B cell (primary cell): ENCODE results near the gene ANK3. TPM values are rescaled to one million over a fixed set of nuclear protein-coding genes. Genes with fewer than 3 reads are reported as not detected.

Experiments used
- ATAC-seq: fragments of 200-7000 bp; cut with Tn5 transposase; one replicate; pipeline ENCODE4 v1.10.0; 2021; ENCODE audit warnings: low read depth, mild to moderate bottlenecking, moderate number of reproducible peaks, moderate library complexity
- CTCF ChIA-PET: fragments of 350-600 bp; sonication (Branson Sonifier 250); formaldehyde crosslinking; loops from one replicate; lab custom pipeline; 2021; ENCODE audit warnings: antibody characterized with exemption, inconsistent platforms; lab: Charles Lee
- POLR2A ChIA-PET: fragments of 350-600 bp; sonication (Branson Sonifier 250); formaldehyde crosslinking; loops from one replicate; lab custom pipeline; 2021; ENCODE audit warnings: antibody characterized with exemption; lab: Charles Lee
- DNase-seq: peaks from one replicate; pipeline ENCODE4 v3.0.0; 2013
- H2AFZ ChIP-seq: 2 replicates; pipeline ENCODE4 v1.6.1; 2012; ENCODE audit warnings: mild to moderate bottlenecking, low read depth, low read length; ENCODE audit not compliant: insufficient read depth, poor library complexity, severe bottlenecking
- H3K27ac ChIP-seq, 2 donors: 1 replicate in 1 of 2; 2 replicates in 1 of 2; pipeline ENCODE4 v1.5.1; 2012 to 2013; ENCODE audit warnings: low read length in 2 of 2, mild to moderate bottlenecking in 2 of 2, moderate library complexity in 1 of 2
- H3K27me3 ChIP-seq, 4 experiments: fragments of 200-600 bp in 1 of 4; sonication (generic) in 1 of 4; replicated peaks in 1 of 4; 1 replicate in 2 of 4; 2 replicates in 2 of 4; pipeline versions ENCODE4 v1.6.1 to v1.7.0; 2013 to 2016; ENCODE audit warnings: low read length in 3 of 4, mild to moderate bottlenecking in 2 of 4, mixed read lengths in 1 of 4, moderate library complexity in 1 of 4; ENCODE audit not compliant: insufficient read depth in 4 of 4, control insufficient read depth in 3 of 4; ENCODE audit errors: control extremely low read depth in 1 of 4
- H3K36me3 ChIP-seq, 2 experiments: replicated peaks in 1 of 2; 1 replicate in 1 of 2; 2 replicates in 1 of 2; pipeline versions ENCODE4 v1.6.1 to v1.7.1; 2013; ENCODE audit warnings: low read length in 1 of 2; ENCODE audit not compliant: insufficient read depth in 2 of 2, control insufficient read depth in 1 of 2; ENCODE audit errors: control extremely low read depth in 1 of 2, extremely low read depth in 1 of 2
- H3K4me1 ChIP-seq, 2 donors: fragments of 200-600 bp in 1 of 2; sonication (generic) in 1 of 2; 1 replicate in 1 of 2; 2 replicates in 1 of 2; pipeline versions ENCODE4 v1.5.1 to v1.6.1; 2013 to 2017; ENCODE audit warnings: low read length in 2 of 2; ENCODE audit not compliant: control insufficient read depth in 2 of 2, insufficient read depth in 2 of 2
- H3K4me2 ChIP-seq: replicated peaks from 2 replicates; pipeline ENCODE3; 2012; ENCODE audit warnings: mild to moderate bottlenecking, low read depth, low read length; ENCODE audit not compliant: poor library complexity, severe bottlenecking
- H3K4me3 ChIP-seq, 5 experiments: fragments of 200-600 bp in 1 of 5; sonication (generic) in 1 of 5; 1 replicate in 3 of 5; 2 replicates in 2 of 5; pipeline versions ENCODE4 v1.5.1 to v1.7.0; 2011 to 2016; ENCODE audit warnings: low read length in 4 of 5, mild to moderate bottlenecking in 4 of 5, low read depth in 2 of 5, control low read depth in 1 of 5, moderate library complexity in 1 of 5; ENCODE audit not compliant: insufficient read depth in 1 of 5; ENCODE audit errors: control extremely low read depth in 1 of 5, extremely low read depth in 1 of 5
- H3K79me2 ChIP-seq: fragments of 200-600 bp; sonication (generic); one replicate; pipeline ENCODE4 v1.6.0; 2016; ENCODE audit warnings: low read length; ENCODE audit not compliant: control insufficient read depth, insufficient read depth
- H3K9ac ChIP-seq: fragments of 200-600 bp; sonication (generic); 2 replicates; pipeline ENCODE4 v1.6.1; 2017; ENCODE audit warnings: mild to moderate bottlenecking, low read length, moderate library complexity
- H3K9me3 ChIP-seq, 3 donors: one replicate each; pipeline versions ENCODE4 v1.6.1 to v1.7.1; 2013; ENCODE audit warnings: low read length in 2 of 3; ENCODE audit not compliant: control insufficient read depth in 2 of 3, insufficient read depth in 1 of 3; ENCODE audit errors: control extremely low read depth in 1 of 3
- H4K20me1 ChIP-seq: 2 replicates; pipeline ENCODE4 v1.6.0; 2012; ENCODE audit warnings: mild to moderate bottlenecking, low read length; ENCODE audit not compliant: insufficient read depth, control insufficient read depth, poor library complexity, severe bottlenecking
- H3K27ac Mint-ChIP-seq: one replicate; pipeline ENCODE4 v1.8.0; 2021; ENCODE audit warnings: mixed read lengths
- H3K27me3 Mint-ChIP-seq: one replicate; pipeline ENCODE4 v1.8.0; 2021; ENCODE audit warnings: mixed read lengths
- H3K4me1 Mint-ChIP-seq: one replicate; pipeline ENCODE4 v1.8.0; 2021; ENCODE audit warnings: mixed read lengths
- H3K4me3 Mint-ChIP-seq: one replicate; pipeline ENCODE4 v1.8.0; 2021; ENCODE audit warnings: mixed read lengths
- H3K9me3 Mint-ChIP-seq: one replicate; pipeline ENCODE4 v1.8.0; 2022; ENCODE audit warnings: mixed read lengths; ENCODE audit not compliant: insufficient read depth
- EZH2 ChIP-seq: IDR thresholded peaks from 2 replicates; pipeline ENCODE4 v1.6.1; 2012; ENCODE audit warnings: borderline replicate concordance, low read depth, mild to moderate bottlenecking, moderate library complexity, low read length; ENCODE audit not compliant: insufficient read depth, poor library complexity, severe bottlenecking
- WGBS: methylation state at CpG from one replicate; pipeline ENCODE4 v1.1.5; 2013; ENCODE audit warnings: missing lambda C conversion rate; ENCODE audit not compliant: insufficient coverage; 5-methylcytosine and 5-hydroxymethylcytosine counted together
- intact Hi-C: fragments of 100-400 bp; cut with micrococcal nuclease; formaldehyde crosslinking; loops from one replicate; pipeline ENCODE4 v1.10.0; 2022
- polyA plus RNA-seq: library from polyadenylated mRNA; depleted of rRNA; stranded (reverse); fragments of >200 nt; gene quantifications from 2 replicates; pipeline ENCODE4 v1.2.3, GENCODE V29; 2012
- total RNA-seq, 2 donors: library from RNA; stranded (reverse); fragments of 120-200 nt in 1 of 2; gene quantifications; 1 replicate in 1 of 2; 2 replicates in 1 of 2; pipeline versions ENCODE4 v1.2.3 to v1.2.4, GENCODE V29; 2013 to 2022
- TF ChIP-seq, protein P1 (sequence below): fragments of 200-600 bp; IDR thresholded peaks from one replicate; pipeline ENCODE4 v1.8.0; 2022; ENCODE audit warnings: antibody characterized with exemption, mild to moderate bottlenecking

The ANK3 gene
- total and polyA plus RNA-seq, 2 donors (not counting 1 experiment from before 2014, with no cell fraction given) = 4.9 to 21.6 TPM

DNA sequence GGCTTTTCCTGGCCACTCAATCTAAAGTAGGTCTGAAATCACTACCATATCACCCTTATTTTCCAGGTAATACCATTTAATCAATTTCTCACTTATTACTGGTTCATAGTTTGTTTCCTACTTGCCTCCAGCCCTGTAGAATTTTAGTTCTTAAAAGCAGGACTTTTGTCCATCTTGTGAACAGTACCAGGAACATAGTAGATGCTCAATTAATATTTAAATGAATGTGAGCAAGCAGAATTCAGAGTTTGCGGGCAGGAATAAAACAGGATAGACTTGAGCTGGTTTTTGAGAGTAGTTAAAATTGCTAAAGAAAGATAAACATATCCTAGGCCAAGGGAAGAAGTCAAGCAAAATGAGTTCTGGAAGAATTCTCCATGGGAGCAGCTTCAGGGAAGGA lies 77.9 kb downstream of the ANK3 start:
- Mint-ChIP-seq H3K27ac (no peak overlapping the region), H3K4me3 (no peak overlapping the region), H3K9me3 (no peaks in the 10 kb centered on the region), H3K27me3 (no peaks in the 10 kb centered on the region), H3K4me1 (peaks cover 9% of the 10 kb centered on the region)
- no CpG with 5 or more reads among the region's 1 CpG for WGBS
- DNase-seq (no peak), ATAC-seq (no peak)
- CTCF ChIA-PET = no interaction called here
- intact Hi-C loops = no loop called here
- no peaks in the 10 kb centered on the region for H3K79me2 ChIP-seq
- POLR2A ChIA-PET = no interaction called here
- peaks cover 0 to 5% of the 10 kb centered on the region in 2 donors for H3K4me1 ChIP-seq
- TF ChIP-seq, protein P1, sequence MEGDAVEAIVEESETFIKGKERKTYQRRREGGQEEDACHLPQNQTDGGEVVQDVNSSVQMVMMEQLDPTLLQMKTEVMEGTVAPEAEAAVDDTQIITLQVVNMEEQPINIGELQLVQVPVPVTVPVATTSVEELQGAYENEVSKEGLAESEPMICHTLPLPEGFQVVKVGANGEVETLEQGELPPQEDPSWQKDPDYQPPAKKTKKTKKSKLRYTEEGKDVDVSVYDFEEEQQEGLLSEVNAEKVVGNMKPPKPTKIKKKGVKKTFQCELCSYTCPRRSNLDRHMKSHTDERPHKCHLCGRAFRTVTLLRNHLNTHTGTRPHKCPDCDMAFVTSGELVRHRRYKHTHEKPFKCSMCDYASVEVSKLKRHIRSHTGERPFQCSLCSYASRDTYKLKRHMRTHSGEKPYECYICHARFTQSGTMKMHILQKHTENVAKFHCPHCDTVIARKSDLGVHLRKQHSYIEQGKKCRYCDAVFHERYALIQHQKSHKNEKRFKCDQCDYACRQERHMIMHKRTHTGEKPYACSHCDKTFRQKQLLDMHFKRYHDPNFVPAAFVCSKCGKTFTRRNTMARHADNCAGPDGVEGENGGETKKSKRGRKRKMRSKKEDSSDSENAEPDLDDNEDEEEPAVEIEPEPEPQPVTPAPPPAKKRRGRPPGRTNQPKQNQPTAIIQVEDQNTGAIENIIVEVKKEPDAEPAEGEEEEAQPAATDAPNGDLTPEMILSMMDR = no peak
- no peak for TF ChIP-seq EZH2
- no peak overlapping the region for H3K4me3 ChIP-seq
- no peaks in the 10 kb centered on the region for H3K27me3 ChIP-seq
- no peak overlapping the region for H3K4me2 ChIP-seq
- H3K9me3 ChIP-seq = no peaks in the 10 kb centered on the region
- H3K27ac ChIP-seq = no peak overlapping the region
- no peak overlapping the region for H2AFZ ChIP-seq
- H3K9ac ChIP-seq = no peak overlapping the region
- no peaks in the 10 kb centered on the region for H4K20me1 ChIP-seq
- no peaks in the 10 kb centered on the region for H3K36me3 ChIP-seq

DNA sequence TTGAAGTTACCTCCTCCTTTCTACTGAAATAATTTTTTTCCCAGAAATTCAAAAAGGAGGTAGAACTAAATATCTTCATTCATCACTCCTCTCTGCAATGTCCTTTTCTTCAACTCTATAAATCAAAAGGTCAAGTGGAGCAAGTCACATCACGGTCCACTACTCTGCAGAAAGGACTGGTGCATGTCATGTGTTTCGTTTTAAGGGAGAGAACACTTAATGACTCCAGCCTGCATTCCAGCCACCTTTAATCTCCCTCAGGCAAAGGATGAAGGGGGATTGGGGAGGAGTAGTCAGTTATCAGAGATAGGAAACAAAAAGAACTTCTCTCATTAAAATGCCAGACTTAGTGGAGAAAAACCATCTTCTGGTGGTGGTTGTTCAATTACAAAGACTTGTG lies 78.9 kb downstream of the ANK3 start:
- no peaks in the 10 kb centered on the region for H4K20me1 ChIP-seq
- Mint-ChIP-seq H3K27me3 (no peaks in the 10 kb centered on the region), H3K4me3 (no peak overlapping the region), H3K9me3 (no peaks in the 10 kb centered on the region), H3K27ac (no peak overlapping the region), H3K4me1 (peaks cover 9% of the 10 kb centered on the region)
- no peaks in the 10 kb centered on the region for H3K36me3 ChIP-seq
- H3K4me3 ChIP-seq = no peak overlapping the region
- WGBS = no CpG with 5 or more reads among the region's 2 CpGs
- intact Hi-C loops = no loop called here
- no peak for DNase-seq
- POLR2A ChIA-PET = no interaction called here
- peaks cover 0 to 5% of the 10 kb centered on the region in 2 donors for H3K4me1 ChIP-seq
- CTCF ChIA-PET = no interaction called here
- no peaks in the 10 kb centered on the region for H3K27me3 ChIP-seq
- no peak overlapping the region for H3K4me2 ChIP-seq
- no peak overlapping the region for H3K27ac ChIP-seq
- no peak for TF ChIP-seq EZH2
- TF ChIP-seq, protein P1 = no peak
- no peak for ATAC-seq
- H3K9me3 ChIP-seq = no peaks in the 10 kb centered on the region
- H2AFZ ChIP-seq = no peak overlapping the region
- H3K9ac ChIP-seq = no peak overlapping the region
- no peaks in the 10 kb centered on the region for H3K79me2 ChIP-seq
